Thymus (tissue), 11 donors: ENCODE measurements around the gene RPL18A. TPM values are rescaled to one million over a fixed set of nuclear protein-coding genes. Genes with fewer than 3 reads are reported as not detected.

ENCODE experiments used
- DNase-seq, 9 donors: peaks; one replicate each; pipeline ENCODE4 v3.0.0-alpha.2; 2013; ENCODE audit warnings: low spot score in 9 of 9, low read depth in 6 of 9, missing footprints in 1 of 9
- H3K27ac ChIP-seq, 2 donors: one replicate each; pipeline ENCODE4 v1.5.1; 2013; ENCODE audit warnings: control low read depth in 1 of 2, low read depth in 1 of 2, low read length in 1 of 2, mild to moderate bottlenecking in 1 of 2, moderate library complexity in 1 of 2
- H3K27me3 ChIP-seq, 2 donors: one replicate each; pipeline ENCODE4 v1.5.1; 2013; ENCODE audit warnings: low read length in 1 of 2; ENCODE audit not compliant: control insufficient read depth in 2 of 2, insufficient read depth in 1 of 2
- H3K36me3 ChIP-seq, 2 donors: one replicate each; pipeline ENCODE4 v1.5.1; 2013; ENCODE audit warnings: low read length in 1 of 2, mild to moderate bottlenecking in 1 of 2, moderate library complexity in 1 of 2; ENCODE audit not compliant: control insufficient read depth in 2 of 2, insufficient read depth in 2 of 2
- H3K4me1 ChIP-seq, 2 donors: one replicate each; pipeline ENCODE4 v1.5.1; 2013; ENCODE audit warnings: low read length in 2 of 2; ENCODE audit not compliant: control insufficient read depth in 2 of 2, insufficient read depth in 2 of 2
- H3K4me3 ChIP-seq, 2 donors: one replicate each; pipeline ENCODE4 v1.5.1; 2013; ENCODE audit warnings: low read length in 2 of 2, control low read depth in 1 of 2, mild to moderate bottlenecking in 1 of 2
- H3K9me3 ChIP-seq, 2 donors: one replicate each; pipeline ENCODE4 v1.5.1; 2013; ENCODE audit warnings: low read length in 1 of 2, mild to moderate bottlenecking in 1 of 2; ENCODE audit not compliant: control insufficient read depth in 2 of 2, insufficient read depth in 1 of 2
- WGBS: extraction: QIAGEN DNeasy Blood & Tissue Kit; methylation state at CpG from one replicate; pipeline ENCODE4 v1.1.7; 2013; 5-methylcytosine and 5-hydroxymethylcytosine counted together
- polyA plus RNA-seq: library from polyadenylated mRNA; stranded (reverse); fragments of 200-250 nt; gene quantifications from one replicate; pipeline ENCODE4 v1.2.3, GENCODE V29; 2013
- total RNA-seq: library from RNA; stranded (reverse); fragments of 120-200 nt; gene quantifications from one replicate; pipeline ENCODE4 v1.2.4, GENCODE V29; 2013
- donor health status: healthy.

RPL18A gene
- total and polyA plus RNA-seq, 2 donors: 2,271 to 2,901 TPM

DNA sequence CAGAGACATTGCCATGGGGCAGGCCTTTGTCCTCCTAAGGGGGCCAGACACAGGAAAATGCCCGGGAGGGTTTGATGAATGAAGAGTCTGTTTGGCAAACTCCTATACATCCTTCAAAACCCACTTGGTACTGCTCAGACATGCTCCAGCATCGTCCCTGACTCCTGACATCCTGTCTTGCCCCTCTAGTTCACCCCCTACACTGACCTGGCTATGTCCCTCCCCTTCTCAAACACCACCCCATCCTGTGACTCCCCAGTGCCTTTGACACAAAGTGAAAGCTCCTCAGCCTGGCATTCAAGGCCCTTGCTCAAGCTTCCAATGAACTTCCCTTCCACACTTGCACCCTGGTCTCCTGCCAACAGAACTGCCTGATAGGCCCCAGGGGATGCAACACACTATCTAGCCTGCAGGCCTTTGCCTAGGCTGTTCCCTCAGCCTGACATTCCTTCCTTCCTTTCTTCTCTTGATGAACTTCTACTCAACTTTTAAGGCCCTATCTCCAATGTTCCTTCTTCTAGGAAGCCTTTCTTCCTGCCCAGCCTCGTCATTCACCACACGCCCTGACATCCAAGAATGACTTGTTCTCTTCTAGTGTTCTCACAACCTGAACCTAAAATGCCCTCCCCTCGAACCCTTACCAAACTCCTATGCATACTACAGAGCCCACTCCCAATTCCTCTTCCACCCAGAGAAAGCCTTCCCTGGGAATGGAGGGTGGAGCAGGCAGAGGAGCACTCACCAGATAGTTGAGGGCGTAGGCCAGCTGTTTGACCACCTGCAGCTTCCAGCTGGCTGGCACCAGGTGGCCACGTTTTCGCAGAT lies 24.3 kb upstream of the RPL18A start:
- no peak for DNase-seq
- no peaks in the 10 kb centered on the region for H3K27me3 ChIP-seq
- WGBS: 97% methylated on average over 8 of the region's 8 CpGs
- no peak overlapping the region for H3K27ac ChIP-seq
- no peak overlapping the region for H3K4me3 ChIP-seq
- H3K36me3 ChIP-seq: peaks cover 51 to 74% of the 10 kb centered on the region in 2 donors
- H3K9me3 ChIP-seq: peaks cover 0 to 6% of the 10 kb centered on the region in 2 donors
- H3K4me1 ChIP-seq: no peaks in the 10 kb centered on the region

DNA sequence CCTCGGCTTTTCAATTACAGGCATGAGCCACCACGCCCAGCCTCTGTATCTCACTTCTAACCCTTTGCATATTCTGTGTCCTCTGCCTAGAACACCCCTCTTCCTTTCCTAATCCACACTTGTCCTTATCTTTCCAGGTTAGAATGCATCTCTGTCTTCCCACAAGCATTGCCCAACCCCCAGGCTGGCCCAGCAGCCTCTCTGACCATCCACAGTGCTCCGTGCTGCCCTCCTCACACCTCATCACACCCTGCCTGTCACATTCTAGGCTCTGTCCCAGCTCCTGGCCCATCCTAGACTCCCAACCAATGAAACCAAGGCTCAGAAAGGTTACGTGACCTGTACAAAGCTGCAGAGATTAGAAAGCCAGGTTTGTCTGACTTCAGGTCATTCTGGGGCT lies 23.2 kb upstream of the RPL18A start:
- peaks cover 51 to 76% of the 10 kb centered on the region in 2 donors for H3K36me3 ChIP-seq

DNA sequence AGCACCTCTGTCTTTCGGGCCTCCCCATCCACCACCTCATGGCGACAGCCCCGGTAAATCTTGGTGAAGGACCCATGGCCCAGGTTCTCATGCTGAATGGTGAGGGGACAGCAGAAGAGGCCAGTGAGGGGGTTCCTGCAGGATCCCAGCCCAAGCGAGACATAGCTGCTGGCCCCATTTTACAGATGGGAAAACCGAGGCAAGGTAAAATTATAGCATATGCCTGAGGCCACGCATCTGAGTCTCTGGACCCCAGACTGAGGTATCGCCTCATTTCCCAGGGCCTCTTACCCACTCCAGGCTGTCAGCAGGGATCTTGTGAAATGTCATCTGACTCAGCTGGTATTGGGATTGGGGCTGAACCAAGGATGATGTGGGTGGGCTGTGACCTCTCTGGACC lies 21.7 kb upstream of the RPL18A start:
- Histone ChIP-seq H3K36me3 (peaks cover 64 to 74% of the 10 kb centered on the region in 2 donors), H3K27me3 (no peaks in the 10 kb centered on the region), H3K4me1 (no peaks in the 10 kb centered on the region), H3K9me3 (no peaks in the 10 kb centered on the region), H3K27ac (no peak overlapping the region), H3K4me3 (no peak overlapping the region)
- 98% methylated on average over 7 of the region's 7 CpGs for WGBS
- DNase-seq: no peak

More for the DNA sequence above, 23.2 kb upstream of the RPL18A start:
- no peaks in the 10 kb centered on the region for H3K27me3 ChIP-seq
- no peak overlapping the region for H3K4me3 ChIP-seq
- no peak for DNase-seq
- WGBS: 98% methylated on average over 4 of the region's 4 CpGs
- no peak overlapping the region for H3K27ac ChIP-seq
- H3K4me1 ChIP-seq: no peaks in the 10 kb centered on the region
- peaks cover 0 to 1% of the 10 kb centered on the region in 2 donors for H3K9me3 ChIP-seq

DNA sequence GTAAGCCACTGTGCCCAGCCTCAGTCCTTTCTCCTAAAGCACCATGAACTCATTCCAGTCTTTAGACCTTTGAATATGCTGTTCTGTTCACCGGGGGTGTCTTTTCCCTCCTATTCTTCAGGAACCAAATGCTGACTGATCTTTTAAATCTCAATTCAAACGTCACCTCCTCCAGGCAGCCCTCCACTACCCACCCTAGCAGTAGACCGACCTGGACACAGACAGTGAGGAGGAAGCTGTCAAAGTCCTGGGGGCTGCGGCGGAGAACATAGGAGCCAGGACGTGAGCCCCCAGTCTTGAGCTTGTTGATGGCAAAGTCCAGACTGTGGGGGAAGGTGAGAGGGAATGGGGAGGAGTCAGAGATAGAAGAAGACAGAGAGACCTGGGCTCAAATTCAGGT lies 19.7 kb upstream of the RPL18A start:
- WGBS: 97% methylated on average over 6 of the region's 6 CpGs
- no peaks in the 10 kb centered on the region for H3K9me3 ChIP-seq

DNA sequence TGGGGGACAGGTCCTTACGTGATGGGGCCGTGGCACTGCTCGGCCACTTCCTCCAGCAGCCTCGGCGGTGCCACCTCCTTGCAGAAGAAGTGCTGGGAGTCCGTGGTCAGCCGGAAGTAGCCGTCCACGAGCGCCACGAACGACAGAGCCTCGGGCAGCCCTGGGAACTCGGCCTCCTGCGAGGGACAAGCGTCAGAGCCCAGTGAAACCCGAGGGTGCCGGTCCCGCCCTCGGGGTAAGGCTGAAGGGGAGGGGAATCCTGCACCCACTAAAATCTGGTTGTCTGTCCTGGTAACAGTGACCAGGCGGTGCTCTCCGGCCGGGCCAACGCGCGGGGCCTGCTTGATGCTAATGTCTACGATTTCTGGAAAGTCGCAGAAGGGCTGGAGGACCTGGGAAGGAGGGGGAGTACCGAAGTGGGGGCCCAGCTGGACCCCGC lies 18.3 kb upstream of the RPL18A start:
- no peak for DNase-seq
- peaks cover 0 to 6% of the 10 kb centered on the region in 2 donors for H3K4me1 ChIP-seq
- no peak overlapping the region for H3K27ac ChIP-seq
- peaks cover 62 to 63% of the 10 kb centered on the region in 2 donors for H3K36me3 ChIP-seq
- H3K27me3 ChIP-seq: no peaks in the 10 kb centered on the region
- WGBS: 94% methylated on average over 30 of the region's 30 CpGs
- no peaks in the 10 kb centered on the region for H3K9me3 ChIP-seq
- H3K4me3 ChIP-seq: no peak overlapping the region

More for the DNA sequence above, 19.7 kb upstream of the RPL18A start:
- Histone ChIP-seq H3K4me1 (no peaks in the 10 kb centered on the region), H3K27me3 (no peaks in the 10 kb centered on the region), H3K4me3 (no peak overlapping the region), H3K27ac (no peak overlapping the region), H3K36me3 (peaks cover 66 to 71% of the 10 kb centered on the region in 2 donors)
- no peak for DNase-seq

DNA sequence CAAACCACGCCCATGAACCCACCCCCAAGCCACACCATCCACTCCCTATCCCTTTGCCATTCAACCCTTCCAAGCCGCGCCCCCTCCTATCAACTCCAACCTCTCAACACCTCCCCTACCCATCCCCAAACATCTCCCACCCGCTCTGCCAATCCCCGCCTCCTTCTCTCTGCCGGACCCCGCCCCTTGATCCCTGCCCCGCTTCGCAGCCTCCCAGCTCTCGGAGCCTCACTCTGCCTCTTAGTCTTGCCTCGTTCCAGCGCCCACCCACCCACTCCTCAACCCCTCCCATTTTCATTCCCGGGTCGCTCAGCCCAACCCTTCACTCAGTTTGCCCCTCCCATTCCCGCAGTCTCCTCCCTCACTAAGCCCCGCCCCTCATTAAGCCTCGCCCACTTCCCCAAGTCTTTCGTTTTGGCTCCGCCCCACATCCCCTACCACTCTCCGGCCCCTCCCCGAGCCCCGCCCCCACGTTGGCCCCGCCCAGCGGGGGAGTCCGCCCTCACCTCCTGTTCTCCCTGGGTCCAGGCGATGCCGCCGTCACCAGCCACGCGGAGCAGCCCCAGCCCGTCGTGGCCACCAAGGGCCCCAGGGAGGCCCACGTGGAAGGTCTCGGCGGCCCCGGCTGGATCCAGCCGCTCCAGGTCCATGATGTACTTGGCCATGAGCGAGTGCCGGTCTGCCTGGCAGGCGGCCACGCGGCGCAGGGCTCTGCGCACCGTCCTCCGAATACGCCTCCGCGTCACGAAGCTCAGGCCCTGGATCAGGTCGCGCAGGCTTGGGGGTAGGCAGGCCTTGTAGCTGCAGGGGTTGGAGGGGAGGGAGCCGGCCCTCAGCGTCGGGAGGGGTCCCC lies 17.7 kb upstream of the RPL18A start:
- 91% methylated on average over 56 of the region's 56 CpGs for WGBS
- Histone ChIP-seq H3K27me3 (no peaks in the 10 kb centered on the region), H3K9me3 (no peaks in the 10 kb centered on the region), H3K36me3 (peaks cover 57 to 59% of the 10 kb centered on the region in 2 donors), H3K4me1 (peaks cover under 1 to 11% of the 10 kb centered on the region in 2 donors), H3K4me3 (no peak overlapping the region), H3K27ac (no peak overlapping the region)
- DNase-seq: no peak

DNA sequence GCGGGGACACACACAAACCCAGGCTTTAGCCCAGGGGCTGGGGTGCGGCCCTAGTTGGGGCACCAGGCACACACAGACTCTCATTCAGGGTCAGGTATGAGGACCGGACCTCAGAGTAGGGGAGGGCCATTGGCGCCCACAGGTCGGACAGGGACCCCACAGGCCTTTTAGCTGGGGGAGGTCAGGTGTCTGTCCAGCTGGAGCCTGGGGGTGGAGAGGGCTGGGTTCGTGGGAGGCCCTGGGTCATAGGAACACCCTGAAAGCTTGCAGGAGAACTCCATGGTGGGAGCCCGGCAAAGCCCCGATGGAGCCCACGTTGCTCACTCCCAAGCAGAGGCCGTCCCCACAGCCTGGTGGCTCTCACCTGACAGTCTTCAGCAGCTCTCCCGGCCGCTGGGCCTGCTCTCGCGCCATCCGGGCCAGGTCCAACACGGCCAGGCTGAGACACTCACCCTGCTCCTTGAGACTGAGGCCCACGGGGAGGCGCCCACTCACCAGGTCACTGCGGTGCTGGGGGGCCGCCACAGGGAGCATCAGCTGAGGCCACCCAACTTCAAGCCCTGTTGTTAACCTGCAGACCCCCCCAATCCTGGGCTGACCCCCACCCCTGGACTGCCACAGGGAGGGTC lies 16.9 kb upstream of the RPL18A start:
- Histone ChIP-seq H3K4me3 (no peak overlapping the region), H3K9me3 (no peaks in the 10 kb centered on the region), H3K4me1 (peaks cover 2 to 16% of the 10 kb centered on the region in 2 donors), H3K27ac (no peak overlapping the region), H3K36me3 (peaks cover 53 to 56% of the 10 kb centered on the region in 2 donors), H3K27me3 (no peaks in the 10 kb centered on the region)
- DNase-seq: no peak
- WGBS: 96% methylated on average over 20 of the region's 20 CpGs

DNA sequence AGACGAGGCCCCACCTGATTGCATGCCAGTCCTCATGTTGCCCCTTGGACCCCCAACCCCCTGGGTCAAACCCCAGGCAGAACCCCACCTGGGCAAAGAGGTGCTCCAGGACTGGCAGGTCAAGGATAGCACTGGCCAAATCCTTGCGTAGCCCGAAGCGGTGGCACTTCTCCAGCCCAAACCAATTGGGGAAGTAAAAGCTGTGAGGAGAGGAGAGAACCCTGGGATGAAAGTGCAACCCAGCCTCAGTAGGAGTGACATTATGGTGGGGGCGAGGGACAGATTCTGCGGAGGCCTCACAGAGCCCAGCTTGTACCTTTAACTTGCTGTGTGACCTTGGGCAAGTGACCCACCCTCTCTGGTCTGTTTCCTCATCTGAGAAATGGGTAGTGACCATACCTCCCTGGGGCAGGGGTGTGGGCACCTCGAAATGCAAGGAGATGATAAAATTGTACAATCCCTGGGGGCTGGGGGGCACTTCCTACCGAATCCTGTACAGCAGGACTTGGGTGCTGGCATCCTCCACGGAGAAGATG lies 16.4 kb upstream of the RPL18A start:
- peaks cover 48 to 50% of the 10 kb centered on the region in 2 donors for H3K36me3 ChIP-seq

More for the DNA sequence above, 16.4 kb upstream of the RPL18A start:
- Histone ChIP-seq H3K4me1 (peaks cover 2 to 22% of the 10 kb centered on the region in 2 donors), H3K27ac (no peak overlapping the region), H3K27me3 (no peaks in the 10 kb centered on the region), H3K4me3 (no peak overlapping the region), H3K9me3 (no peaks in the 10 kb centered on the region)
- DNase-seq: no peak
- WGBS: 96% methylated on average over 9 of the region's 9 CpGs
